HAP-1 (cell line): ENCODE measurements around the gene GTF2A1.

Experiments
- DNase-seq, 2 experiments: peaks; one replicate each; pipeline ENCODE4 v3.0.0-alpha.2; 2016 to 2020; ENCODE audit warnings: low spot score in 2 of 2
- H3K27me3 ChIP-seq: fragments of 250-450 bp; sonication (Bioruptor Pico); 2 replicates; pipeline ENCODE4 v1.5.1; 2020; ENCODE audit warnings: low read depth, mild to moderate bottlenecking, moderate library complexity
- H3K36me3 ChIP-seq: fragments of 250-450 bp; sonication (Bioruptor Pico); replicated peaks from 2 replicates; pipeline ENCODE4 v1.5.1; 2020; ENCODE audit warnings: mild to moderate bottlenecking
- H3K4me1 ChIP-seq: fragments of 250-450 bp; sonication (Bioruptor Pico); 2 replicates; pipeline ENCODE4 v1.5.1; 2020; ENCODE audit warnings: mild to moderate bottlenecking
- H3K4me3 ChIP-seq: fragments of 250-450 bp; sonication (Bioruptor Pico); 2 replicates; pipeline ENCODE4 v1.5.1; 2020; ENCODE audit warnings: mild to moderate bottlenecking, moderate library complexity
- H3K9me3 ChIP-seq: fragments of 250-450 bp; sonication (Bioruptor Pico); 2 replicates; pipeline ENCODE4 v1.5.1; 2020; ENCODE audit warnings: mild to moderate bottlenecking, moderate library complexity
- in situ Hi-C: fragments of 300-500 bp; cut with MboI; formaldehyde crosslinking; loops from 3 replicates; pipeline ENCODE4 v1.14.3; 2020; ENCODE audit warnings: low sequenced_read_pairs, inconsistent platforms, mixed read lengths

GTF2A1 gene

GRCh38 chr14:81164167-81164774, 56.5 kb downstream of the GTF2A1 start:
- Histone ChIP-seq H3K27me3 (no peaks in the 10 kb centered on the region), H3K36me3 (no peaks in the 10 kb centered on the region), H3K9me3 (no peaks in the 10 kb centered on the region), H3K4me1 (no peaks in the 10 kb centered on the region), H3K4me3 (no peak overlapping the region)
- in situ Hi-C loops: loop anchor here (25.0 kb wide), 1 partner anchor 177 kb away; no protein-coding TSS in a partner anchor
- peak; percentile 39 to 66 for DNase-seq

DNA sequence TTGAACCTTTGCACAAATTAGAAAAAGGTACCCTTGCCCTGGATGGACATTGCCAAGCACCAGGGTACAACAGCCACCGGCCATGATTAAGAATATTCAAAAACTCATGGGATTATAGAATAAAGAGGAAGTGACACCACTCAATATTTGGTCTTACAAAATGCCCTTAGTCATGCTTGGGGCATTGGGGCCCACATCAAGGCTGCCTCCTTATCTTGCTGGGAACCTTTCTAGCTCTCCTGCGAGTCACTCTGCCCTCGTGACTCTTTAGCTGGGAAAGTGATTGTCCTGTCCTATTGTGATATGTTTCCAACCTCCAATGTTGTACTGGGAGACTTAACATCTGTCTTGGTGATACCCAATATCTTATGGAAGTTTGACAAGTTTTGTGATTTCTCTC, 57.8 kb downstream of the GTF2A1 start:
- DNase-seq: no peak
- no peaks in the 10 kb centered on the region for H3K36me3 ChIP-seq
- H3K4me1 ChIP-seq: no peaks in the 10 kb centered on the region
- H3K9me3 ChIP-seq: no peaks in the 10 kb centered on the region
- in situ Hi-C loops: loop anchor here (25.0 kb wide), 1 partner anchor 176 kb away; no protein-coding TSS in a partner anchor
- H3K4me3 ChIP-seq: no peak overlapping the region
- H3K27me3 ChIP-seq: no peaks in the 10 kb centered on the region

DNA sequence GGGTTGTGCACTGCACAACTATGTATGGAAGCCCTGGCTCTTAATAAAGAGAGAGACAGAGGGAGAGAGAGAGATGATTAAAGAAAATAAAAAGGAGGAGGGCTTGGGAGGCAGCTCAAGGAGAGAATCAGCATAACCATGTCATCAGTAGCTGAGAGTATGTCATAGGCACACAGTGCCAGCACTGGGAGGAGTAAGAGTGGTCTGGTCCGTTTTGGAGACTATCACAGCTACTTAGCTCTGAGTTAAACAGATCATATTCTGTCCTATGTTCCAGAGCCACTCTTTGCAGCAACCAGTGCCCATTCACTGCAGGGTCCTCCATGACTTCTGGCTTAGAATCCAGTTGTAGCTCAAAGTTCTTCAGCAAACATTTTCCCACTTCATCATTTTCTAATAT, 59.0 kb downstream of the GTF2A1 start:
- H3K4me3 ChIP-seq: no peak overlapping the region
- in situ Hi-C loops: loop anchor here (25.0 kb wide), 1 partner anchor 174 kb away; no protein-coding TSS in a partner anchor
- no peaks in the 10 kb centered on the region for H3K9me3 ChIP-seq
- H3K27me3 ChIP-seq: no peaks in the 10 kb centered on the region
- DNase-seq: no peak
- H3K36me3 ChIP-seq: no peaks in the 10 kb centered on the region
- H3K4me1 ChIP-seq: no peaks in the 10 kb centered on the region

DNA sequence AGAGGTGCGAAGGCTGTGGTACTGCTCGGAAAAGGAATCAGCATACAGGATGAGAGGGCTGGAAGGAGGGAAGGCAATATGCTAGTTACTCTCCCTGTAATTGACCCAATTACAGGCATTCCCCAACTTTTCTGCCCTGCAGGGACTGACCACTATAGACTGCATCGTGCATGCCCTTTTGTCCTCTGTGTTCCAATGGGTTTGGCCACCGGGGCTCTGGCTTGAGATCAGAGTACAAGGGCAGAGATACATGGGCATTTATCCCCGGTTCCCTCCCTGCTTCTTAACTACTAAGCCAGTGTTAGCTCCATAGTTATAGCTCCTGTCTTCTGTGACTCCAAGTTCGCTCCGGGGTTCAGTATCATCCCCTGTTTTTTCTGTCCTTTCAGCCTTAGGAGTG, 59.7 kb downstream of the GTF2A1 start:
- Histone ChIP-seq H3K4me3 (no peak overlapping the region), H3K4me1 (no peaks in the 10 kb centered on the region), H3K36me3 (no peaks in the 10 kb centered on the region), H3K9me3 (no peaks in the 10 kb centered on the region), H3K27me3 (no peaks in the 10 kb centered on the region)
- in situ Hi-C loops: loop anchor here (25.0 kb wide), 1 partner anchor 174 kb away; no protein-coding TSS in a partner anchor
- DNase-seq: no peak

DNA sequence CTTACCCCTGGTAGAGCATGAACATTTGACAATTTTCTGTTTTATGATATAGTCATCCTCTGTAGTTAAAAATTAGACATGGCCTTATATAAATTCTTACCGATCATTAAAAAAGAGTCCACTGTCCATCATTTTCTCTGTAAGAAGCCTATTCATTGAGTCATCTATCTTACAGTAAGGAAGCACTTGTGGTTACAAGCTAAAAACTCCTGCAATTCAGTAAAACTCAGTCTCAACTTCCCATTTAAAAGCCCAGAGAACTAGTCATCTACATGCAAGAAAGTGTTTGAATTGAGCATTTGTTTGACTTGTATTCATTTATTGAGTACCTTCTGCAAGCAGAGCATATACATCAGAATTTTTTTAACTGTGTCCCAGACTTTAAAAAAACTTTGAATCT, 63.3 kb downstream of the GTF2A1 start:
- no peaks in the 10 kb centered on the region for H3K9me3 ChIP-seq
- no peaks in the 10 kb centered on the region for H3K36me3 ChIP-seq
- no peak overlapping the region for H3K4me3 ChIP-seq
- no peak for DNase-seq
- no peaks in the 10 kb centered on the region for H3K4me1 ChIP-seq
- in situ Hi-C loops: loop anchor here (25.0 kb wide), 1 partner anchor 170 kb away; no protein-coding TSS in a partner anchor
- H3K27me3 ChIP-seq: no peaks in the 10 kb centered on the region

- Histone ChIP-seq H3K4me3 (no peak overlapping the region), H3K36me3 (no peaks in the 10 kb centered on the region), H3K9me3 (no peaks in the 10 kb centered on the region), H3K27me3 (no peaks in the 10 kb centered on the region), H3K4me1 (no peaks in the 10 kb centered on the region)
- in situ Hi-C loops: loop anchor here (25.0 kb wide), 1 partner anchor 166 kb away; no protein-coding TSS in a partner anchor
- DNase-seq: no peak
These were observed 67.6 kb downstream of the GTF2A1 start for GRCh38 chr14:81153187-81153586.

GRCh38 chr14:81148635-81149034, 72.1 kb downstream of the GTF2A1 start:
- H3K4me3 ChIP-seq: no peak overlapping the region
- no peaks in the 10 kb centered on the region for H3K9me3 ChIP-seq
- no peaks in the 10 kb centered on the region for H3K4me1 ChIP-seq
- in situ Hi-C loops: no loop called here
- DNase-seq: no peak
- H3K27me3 ChIP-seq: no peaks in the 10 kb centered on the region
- no peaks in the 10 kb centered on the region for H3K36me3 ChIP-seq

DNA sequence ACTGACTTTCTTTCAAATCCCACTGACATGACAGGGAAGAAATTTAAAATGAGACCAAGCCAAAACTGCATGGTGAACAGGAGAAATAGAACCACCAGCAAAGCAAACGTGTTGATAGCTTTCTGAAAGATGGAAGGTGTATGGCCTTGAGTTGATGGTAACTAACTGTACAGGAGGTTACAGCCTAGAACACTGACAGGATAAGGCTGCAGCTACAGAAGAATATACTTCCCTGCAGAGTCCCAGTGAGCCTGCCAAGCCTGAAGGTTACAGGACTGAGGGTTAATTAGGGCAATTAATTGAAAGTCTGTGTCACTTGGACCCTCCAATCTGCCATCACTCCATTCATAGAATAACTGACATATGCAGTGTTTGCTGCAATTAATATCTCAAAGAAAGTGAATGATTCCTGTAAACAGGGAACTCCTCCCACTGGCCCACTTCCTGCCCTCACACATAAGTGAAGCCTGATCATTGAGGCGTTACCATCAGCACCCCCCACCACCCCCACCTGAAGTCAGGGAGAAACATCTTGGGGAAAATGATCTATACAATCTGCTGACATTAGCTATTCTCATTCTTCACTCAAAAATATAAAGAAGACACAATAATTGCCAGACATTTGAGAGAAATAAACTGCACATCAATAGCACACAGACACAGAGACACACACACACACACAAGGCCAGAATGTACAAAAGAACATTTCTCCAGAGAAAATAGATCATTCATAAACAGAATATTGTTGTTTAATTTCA, 73.4 kb downstream of the GTF2A1 start:
- Histone ChIP-seq H3K4me1 (no peaks in the 10 kb centered on the region), H3K27me3 (no peaks in the 10 kb centered on the region), H3K36me3 (no peaks in the 10 kb centered on the region), H3K9me3 (no peaks in the 10 kb centered on the region), H3K4me3 (no peak overlapping the region)
- DNase-seq: no peak
- in situ Hi-C loops: no loop called here

DNA sequence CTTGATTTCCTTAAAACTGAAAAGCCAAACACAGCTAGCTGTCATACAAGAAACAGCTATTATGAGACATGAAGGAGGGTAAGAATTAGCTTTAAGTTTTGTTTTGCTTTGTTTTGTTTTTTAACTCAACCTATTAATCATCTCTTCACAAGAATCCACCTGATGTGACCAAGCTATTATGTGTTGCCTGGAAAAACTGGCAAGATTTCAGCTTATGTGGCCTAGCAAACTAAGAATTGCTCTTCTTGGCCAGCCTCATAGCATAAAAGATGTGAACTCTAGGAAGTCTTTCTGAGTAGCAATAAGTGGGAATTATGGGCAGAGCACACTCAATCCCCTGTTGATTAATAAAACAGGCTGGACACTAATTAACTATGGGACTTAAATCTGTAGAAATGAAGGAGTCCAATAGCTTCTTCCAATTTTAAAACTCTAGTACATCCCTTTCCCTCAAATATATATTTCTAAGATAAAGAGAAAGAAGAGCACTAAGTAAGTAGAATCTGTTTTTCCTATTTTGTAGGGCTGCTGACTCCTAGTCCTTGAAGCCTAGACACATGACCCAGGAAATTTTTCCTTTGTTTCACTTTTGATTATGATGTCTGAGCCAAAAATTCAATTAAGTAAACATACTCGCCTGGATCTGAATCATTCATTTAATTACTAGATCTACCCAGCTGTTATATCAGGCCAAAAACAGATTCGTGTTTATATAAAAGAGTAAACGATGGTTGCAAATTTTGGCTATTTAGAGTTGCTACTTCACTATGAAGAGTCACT, 75.7 kb downstream of the GTF2A1 start:
- Histone ChIP-seq H3K9me3 (no peaks in the 10 kb centered on the region), H3K27me3 (no peaks in the 10 kb centered on the region), H3K36me3 (no peaks in the 10 kb centered on the region), H3K4me3 (no peak overlapping the region), H3K4me1 (no peaks in the 10 kb centered on the region)
- no peak for DNase-seq
- in situ Hi-C loops: no loop called here

GRCh38 chr14:81143793-81144192, 77.0 kb downstream of the GTF2A1 start:
- Histone ChIP-seq H3K4me1 (no peaks in the 10 kb centered on the region), H3K27me3 (no peaks in the 10 kb centered on the region), H3K4me3 (no peak overlapping the region), H3K9me3 (no peaks in the 10 kb centered on the region), H3K36me3 (no peaks in the 10 kb centered on the region)
- DNase-seq: no peak
- in situ Hi-C loops: no loop called here

DNA sequence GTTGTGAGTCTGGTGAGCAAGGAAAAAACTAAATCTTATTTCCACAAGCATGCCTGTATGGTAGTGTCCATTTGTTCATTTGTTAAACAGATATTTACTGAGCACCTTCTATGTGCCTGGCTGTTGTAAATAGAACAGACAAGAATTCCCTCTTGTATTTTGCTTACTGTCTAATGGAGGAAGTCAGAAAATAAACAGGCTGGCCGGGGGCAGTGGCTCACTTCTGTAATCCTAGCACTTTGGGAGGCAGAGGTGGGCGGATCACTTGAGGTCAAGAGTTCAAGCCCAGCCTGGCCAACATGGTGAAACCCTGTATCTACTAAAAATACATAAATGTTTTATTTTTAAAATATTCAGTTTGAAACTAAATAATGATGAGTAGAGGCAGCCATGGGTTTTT, 79.3 kb downstream of the GTF2A1 start:
- no peak for DNase-seq
- H3K4me1 ChIP-seq: no peaks in the 10 kb centered on the region

GRCh38 chr14:81138429-81138828, 82.3 kb downstream of the GTF2A1 start:
- no peak overlapping the region for H3K4me3 ChIP-seq
- no peak for DNase-seq
- H3K27me3 ChIP-seq: no peaks in the 10 kb centered on the region
- in situ Hi-C loops: no loop called here
- H3K36me3 ChIP-seq: no peaks in the 10 kb centered on the region
- no peaks in the 10 kb centered on the region for H3K4me1 ChIP-seq
- 0 out of 2 replicates have a peak, but pooled peaks cover 2% of the 10 kb centered on the region for H3K9me3 ChIP-seq

More for the DNA sequence above, 79.3 kb downstream of the GTF2A1 start:
- H3K4me3 ChIP-seq: no peak overlapping the region
- in situ Hi-C loops: no loop called here
- H3K27me3 ChIP-seq: no peaks in the 10 kb centered on the region
- no peaks in the 10 kb centered on the region for H3K36me3 ChIP-seq
- no peaks in the 10 kb centered on the region for H3K9me3 ChIP-seq

DNA sequence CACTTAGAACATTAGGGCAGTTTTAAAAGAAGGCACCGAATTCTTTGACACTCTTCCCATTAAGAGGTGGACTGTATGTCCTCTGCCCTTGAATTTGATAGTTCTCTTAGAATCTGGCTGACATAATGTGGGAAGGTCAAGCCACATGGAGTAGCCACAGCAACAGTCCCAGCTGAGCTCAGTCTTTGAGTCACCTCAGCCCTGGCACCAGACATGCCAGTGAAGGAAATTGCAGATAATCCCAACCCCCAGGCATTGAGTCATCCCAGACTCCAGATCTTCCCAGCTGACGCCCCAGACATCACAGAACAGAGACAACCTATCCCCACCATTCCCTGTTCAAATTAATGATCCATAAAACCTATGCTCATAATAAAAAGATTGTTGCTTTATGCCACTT, 83.4 kb downstream of the GTF2A1 start:
- H3K27me3 ChIP-seq: no peaks in the 10 kb centered on the region
- H3K4me1 ChIP-seq: no peaks in the 10 kb centered on the region
- no peaks in the 10 kb centered on the region for H3K36me3 ChIP-seq
- H3K9me3 ChIP-seq: 0 out of 2 replicates have a peak, but pooled peaks cover 2% of the 10 kb centered on the region
- no peak overlapping the region for H3K4me3 ChIP-seq
- in situ Hi-C loops: no loop called here
- DNase-seq: no peak

- no peaks in the 10 kb centered on the region; the same call in 1 of the 2 replicates for H3K27me3 ChIP-seq
- no peak for DNase-seq
- in situ Hi-C loops: no loop called here
- no peaks in the 10 kb centered on the region for H3K4me1 ChIP-seq
- H3K4me3 ChIP-seq: no peak overlapping the region
- 0 out of 2 replicates have a peak, but pooled peaks cover 2% of the 10 kb centered on the region for H3K9me3 ChIP-seq
- no peaks in the 10 kb centered on the region for H3K36me3 ChIP-seq
These were observed 87.4 kb downstream of the GTF2A1 start for GRCh38 chr14:81133400-81133799.
